HepG2 (cell line): Measurements from ENCODE around the gene HPD. TPM values are rescaled to one million over a fixed set of nuclear protein-coding genes. Genes with fewer than 3 reads are reported as not detected.

Source experiments
- BCLAF1 ChIP-seq: fragments of 450-650 bp; IDR thresholded peaks from 2 replicates; pipeline ENCODE4 v1.6.1; 2017; ENCODE audit warnings: mild to moderate bottlenecking
- CCAR2 ChIP-seq: fragments of 200-400 bp; formaldehyde crosslinking; optimal IDR thresholded peaks from 2 replicates; pipeline ENCODE3; 2018; ENCODE audit warnings: low read depth, mild to moderate bottlenecking, low read length, moderate library complexity
- CENPT ChIP-seq: sonication (generic); formaldehyde crosslinking; IDR thresholded peaks from 2 replicates; pipeline ENCODE4 v1.8.0; 2022; ENCODE audit warnings: low read depth, mild to moderate bottlenecking, moderate library complexity, missing genetic modification reagents
- CHD2 ChIP-seq: IDR thresholded peaks from 2 replicates; pipeline ENCODE4 v1.6.1; 2011; ENCODE audit warnings: low read depth, low read length, improper control_type of control experiment
- CSRNP1 ChIP-seq: sonication (generic); formaldehyde crosslinking; IDR thresholded peaks from 2 replicates; pipeline ENCODE4 v1.8.1; 2023; ENCODE audit warnings: mild to moderate bottlenecking, missing genetic modification reagents
- FIP1L1 ChIP-seq: fragments of 200-400 bp; formaldehyde crosslinking; IDR thresholded peaks from 2 replicates; pipeline ENCODE4 v1.6.1; 2018; ENCODE audit warnings: low read depth, mild to moderate bottlenecking, low read length, moderate library complexity, borderline replicate concordance; ENCODE audit not compliant: insufficient read depth
- FOXK1 ChIP-seq: sonication (generic); formaldehyde crosslinking; IDR thresholded peaks from 2 replicates; pipeline ENCODE4 v1.4.0; 2020; ENCODE audit warnings: low read depth, missing genetic modification reagents, borderline replicate concordance
- HNF4A ChIP-seq: sonication (generic); formaldehyde crosslinking; IDR thresholded peaks from 2 replicates; pipeline ENCODE4 v1.4.0; 2020; ENCODE audit warnings: missing genetic modification reagents
- MED8 ChIP-seq: sonication (generic); formaldehyde crosslinking; IDR thresholded peaks from 2 replicates; pipeline ENCODE4 v1.8.1; 2023; ENCODE audit warnings: mild to moderate bottlenecking, missing genetic modification reagents; ENCODE audit not compliant: insufficient replicate concordance
- MIER3 ChIP-seq: IDR thresholded peaks from 2 replicates; pipeline ENCODE4 v1.6.1; 2016; ENCODE audit warnings: missing compliant biosample characterization, borderline replicate concordance
- NKX3-1 ChIP-seq: sonication (generic); formaldehyde crosslinking; IDR thresholded peaks from 2 replicates; pipeline ENCODE4 v1.5.0; 2020; ENCODE audit warnings: missing genetic modification reagents
- PATZ1 ChIP-seq: sonication (generic); formaldehyde crosslinking; IDR thresholded peaks from 2 replicates; pipeline ENCODE4 v1.4.0; 2020; ENCODE audit warnings: missing genetic modification reagents
- RAD21 ChIP-seq: fragments of 450-650 bp; formaldehyde crosslinking; IDR thresholded peaks from 2 replicates; pipeline ENCODE4 v1.5.0; 2020; ENCODE audit warnings: mild to moderate bottlenecking
- SIX1 ChIP-seq: sonication (generic); formaldehyde crosslinking; IDR thresholded peaks from 2 replicates; pipeline ENCODE4 v1.4.0; 2020; ENCODE audit warnings: missing genetic modification reagents, borderline replicate concordance
- SOX5 ChIP-seq: IDR thresholded peaks from 2 replicates; pipeline ENCODE4 v1.6.1; 2016; ENCODE audit warnings: borderline replicate concordance
- SP5 ChIP-seq: IDR thresholded peaks from 2 replicates; pipeline ENCODE4 v1.6.1; 2016; ENCODE audit warnings: low read depth, borderline replicate concordance
- UBTF ChIP-seq: sonication (generic); formaldehyde crosslinking; IDR thresholded peaks from 2 replicates; pipeline ENCODE4 v1.4.0; 2020; ENCODE audit warnings: mild to moderate bottlenecking, missing genetic modification reagents
- XBP1 ChIP-seq: sonication (generic); formaldehyde crosslinking; IDR thresholded peaks from 2 replicates; pipeline ENCODE4 v1.5.0; 2020; ENCODE audit warnings: missing genetic modification reagents
- ZFP36L2 ChIP-seq: sonication (generic); formaldehyde crosslinking; IDR thresholded peaks from 2 replicates; pipeline ENCODE4 v1.4.0; 2020; ENCODE audit warnings: missing genetic modification reagents
- ZFP37 ChIP-seq: sonication (generic); formaldehyde crosslinking; IDR thresholded peaks from 2 replicates; pipeline ENCODE4 v1.4.0; 2020; ENCODE audit warnings: missing genetic modification reagents, borderline replicate concordance
- ZNF20 ChIP-seq: sonication (generic); formaldehyde crosslinking; IDR thresholded peaks from 2 replicates; pipeline ENCODE4 v1.4.0; 2020; ENCODE audit warnings: mild to moderate bottlenecking, moderate library complexity, missing genetic modification reagents
- ZNF30 ChIP-seq: sonication (generic); formaldehyde crosslinking; IDR thresholded peaks from 2 replicates; pipeline ENCODE4 v1.5.0; 2020; ENCODE audit warnings: mild to moderate bottlenecking, missing genetic modification reagents
- ZNF891 ChIP-seq: sonication (generic); formaldehyde crosslinking; IDR thresholded peaks from 2 replicates; pipeline ENCODE4 v1.5.0; 2020; ENCODE audit warnings: mild to moderate bottlenecking, missing genetic modification reagents
- polyA plus RNA-seq, 8 experiments: library from polyadenylated mRNA; depleted of rRNA in 3 of 8; stranded (reverse) in 7 of 8; unstranded in 1 of 8; fragments of >200 nt; fragmentation: Illumina TruSeq in 4 of 8; extraction: Trizol in 4 of 8; gene quantifications; 2 replicates each; pipeline versions ENCODE4 v1.2.1 to v1.2.3, GENCODE V29; 2011 to 2016; ENCODE audit warnings: low read depth in 4 of 8, missing spikeins in 1 of 8, mixed read lengths in 1 of 8; ENCODE audit not compliant: insufficient read depth in 1 of 8
- total RNA-seq, 5 experiments: library from RNA; depleted of rRNA; stranded (reverse); fragments of >200 nt; fragmentation: Illumina TruSeq; extraction: Trizol; gene quantifications; 2 replicates each; pipeline ENCODE4 v1.2.3, GENCODE V29; 2016; ENCODE audit warnings: low read depth in 1 of 5

HPD gene
- total and polyA plus RNA-seq, 2 of the 13 experiments (the other 11 are each of a cell fraction or from before 2014, with no cell fraction given): 120 to 195 TPM

- no peak for TF ChIP-seq CHD2
- TF ChIP-seq ZNF891: no peak
- peak; percentile 67; the same call in 1 of the 2 replicates for TF ChIP-seq FOXK1
- TF ChIP-seq ZFP36L2 (CRISPR knock-in tag): no peak
- TF ChIP-seq MIER3: peak; percentile 63; the same call in 1 of the 2 replicates
- no peak for TF ChIP-seq SP5 (CRISPR knock-in tag)
- no peak for TF ChIP-seq XBP1 (CRISPR knock-in tag)
- no peak for TF ChIP-seq BCLAF1
- peak; percentile 41 for TF ChIP-seq UBTF (CRISPR knock-in tag)
- TF ChIP-seq SOX5 (CRISPR knock-in tag): 0 out of 2 replicates have a peak, but pooled peaks have one; percentile 19
- TF ChIP-seq RAD21: 0 out of 2 replicates have a peak, but pooled peaks have one; percentile 6
- TF ChIP-seq ZFP37 (CRISPR knock-in tag): no peak
- no peak for TF ChIP-seq NKX3-1
- TF ChIP-seq CSRNP1: no peak
- peak; percentile 32; the same call in 1 of the 2 replicates for TF ChIP-seq PATZ1
- TF ChIP-seq ZNF30 (CRISPR knock-in tag): no peak
- TF ChIP-seq MED8 (CRISPR knock-in tag): no peak
- no peak for TF ChIP-seq CENPT (CRISPR knock-in tag)
- no peak for TF ChIP-seq CCAR2
- peak; percentile 69 for TF ChIP-seq HNF4A (CRISPR knock-in tag)
- no peak for TF ChIP-seq FIP1L1
- no peak for TF ChIP-seq SIX1 (CRISPR knock-in tag)
- no peak for TF ChIP-seq ZNF20 (CRISPR knock-in tag)
Observed at GRCh38 chr12:121860257-121860656, 1.6 kb upstream of the HPD start (continued).
